SW 1271 (cell line): ENCODE measurements around the gene FBXO44.

ENCODE experiments used
- DNase-seq, 2 experiments: peaks; one replicate each; lab custom pipeline; 2025; lab: John Stamatoyannopoulos, UW

The FBXO44 gene

DNA sequence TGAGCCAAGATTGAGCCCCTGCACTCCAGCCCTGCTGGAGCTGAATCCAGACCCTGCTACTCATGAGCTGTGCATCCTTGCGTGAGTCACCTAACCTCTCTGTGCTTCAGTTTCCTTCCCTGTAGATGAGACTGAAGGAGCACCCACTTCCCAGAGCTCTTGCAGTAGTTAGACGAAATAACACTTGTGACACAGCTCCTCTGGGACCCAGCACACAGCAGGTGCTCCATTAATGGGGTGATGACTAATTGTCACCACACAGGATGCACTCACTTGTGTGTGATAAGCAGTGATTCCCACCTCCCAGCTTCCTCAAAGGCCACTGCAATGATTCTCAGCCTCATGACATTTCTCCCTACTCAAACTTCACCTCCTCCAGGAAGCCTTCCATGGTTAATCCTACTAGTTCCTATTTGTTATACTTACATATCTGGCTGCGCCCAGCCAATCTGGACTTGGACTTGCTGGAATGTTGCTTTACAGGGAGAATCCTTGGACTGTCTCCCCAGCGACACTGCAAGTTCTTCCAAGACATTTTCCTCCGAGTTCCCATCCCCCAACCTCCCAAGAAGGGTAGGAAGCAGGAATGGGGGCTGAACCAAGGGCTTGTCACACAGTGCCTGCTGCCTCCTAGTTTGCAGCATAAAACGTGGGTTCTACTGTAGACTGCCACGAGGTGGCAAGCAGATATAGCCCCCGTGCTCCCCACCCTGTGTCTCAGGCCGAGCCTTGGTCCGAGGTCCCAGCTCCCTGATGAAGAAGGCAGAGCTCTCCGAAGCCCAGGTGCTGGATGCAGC lies 54.1 kb downstream of the FBXO44 start:
- no peak for DNase-seq

DNA sequence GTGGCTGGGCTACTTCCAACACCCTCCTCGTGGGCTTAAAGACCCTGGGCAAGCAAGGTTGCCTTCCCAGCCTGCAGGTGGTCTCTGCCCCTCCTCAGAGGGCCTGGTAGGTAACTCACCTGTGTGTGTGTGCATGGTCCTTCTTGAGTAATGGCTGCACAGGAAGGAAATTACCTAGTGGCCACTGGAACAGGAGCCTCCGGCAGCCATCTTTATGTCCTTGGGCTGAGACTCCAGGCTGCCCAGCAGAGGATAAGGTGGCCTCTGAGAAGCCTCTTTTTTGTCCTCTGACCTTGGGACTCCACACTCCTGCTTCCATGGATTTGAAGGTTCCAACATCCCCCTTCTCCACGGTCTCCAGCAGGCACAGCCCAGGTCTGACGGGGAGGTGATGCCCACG lies 56.8 kb downstream of the FBXO44 start:
- DNase-seq = no peak

DNA sequence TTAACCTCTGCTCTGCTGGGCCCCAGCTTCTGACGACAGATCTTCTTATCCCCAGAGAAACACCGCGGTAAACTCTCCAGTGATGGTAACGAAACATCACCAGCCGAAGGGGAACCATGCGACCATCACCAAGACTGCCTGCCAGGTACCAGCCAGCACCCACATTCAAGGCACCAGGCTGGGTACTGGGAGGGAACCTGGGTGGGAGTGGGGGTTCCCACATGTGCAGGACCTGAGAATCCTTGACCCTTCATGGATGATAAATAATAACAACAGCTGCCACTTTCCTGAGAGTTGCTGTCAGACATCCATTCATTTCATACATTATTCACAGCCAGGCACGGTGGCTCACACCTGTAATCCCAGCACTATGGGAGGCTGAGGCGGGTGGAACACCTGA lies 57.6 kb downstream of the FBXO44 start:
- DNase-seq = no peak
